CD4-positive, alpha-beta T cell treated with Interleukin-17A for 1 hour (primary cell): ENCODE data around the gene RPS6KL1.

Experiments used
- DNase-seq: peaks from one replicate; pipeline ENCODE4 v3.0.0-alpha.2; 2020

RPS6KL1 gene

GRCh38 chr14:74922752-74923401, at the start of gene RPS6KL1:
Gene RPS6KL1 (minus strand): TSS chr14:74923260. CDS start chr14:74921541, 1,719 bp downstream.
- peak; percentile 74 for DNase-seq

GRCh38 chr14:74968811-74969210, 45.8 kb upstream of the RPS6KL1 start:
- no peak for DNase-seq

GRCh38 chr14:74965486-74966153, 42.6 kb upstream of the RPS6KL1 start:
- no peak for DNase-seq

GRCh38 chr14:74964787-74965485, 41.9 kb upstream of the RPS6KL1 start:
- DNase-seq, result no peak

GRCh38 chr14:74963705-74964271, 40.7 kb upstream of the RPS6KL1 start:
- no peak for DNase-seq

GRCh38 chr14:74963178-74963704, 40.2 kb upstream of the RPS6KL1 start:
- no peak for DNase-seq

GRCh38 chr14:74962493-74962892, 39.4 kb upstream of the RPS6KL1 start:
- DNase-seq, result no peak

- DNase-seq, result no peak
Observed at GRCh38 chr14:74962046-74962445, 39.0 kb upstream of the RPS6KL1 start.

- no peak for DNase-seq
Observed at GRCh38 chr14:74961238-74961911, 38.3 kb upstream of the RPS6KL1 start.

GRCh38 chr14:74960736-74961135, 37.7 kb upstream of the RPS6KL1 start:
- no peak for DNase-seq

- DNase-seq, result no peak
Observed at GRCh38 chr14:74959596-74960180, 36.6 kb upstream of the RPS6KL1 start.

- DNase-seq, result no peak
Observed at GRCh38 chr14:74956280-74957072, 33.4 kb upstream of the RPS6KL1 start.

- no peak for DNase-seq
Observed at GRCh38 chr14:74956027-74956279, 32.9 kb upstream of the RPS6KL1 start.

GRCh38 chr14:74955229-74956026, 32.4 kb upstream of the RPS6KL1 start, which contains the start of gene PGF:
Gene PGF (minus strand): TSS chr14:74955597. CDS start chr14:74955242, 355 bp downstream.
- peak; percentile 37 for DNase-seq

- DNase-seq, result no peak
Observed at GRCh38 chr14:74954947-74955228, 31.8 kb upstream of the RPS6KL1 start.

GRCh38 chr14:74954232-74954946, 31.3 kb upstream of the RPS6KL1 start:
- DNase-seq, result no peak

GRCh38 chr14:74953686-74954085, 30.6 kb upstream of the RPS6KL1 start:
- DNase-seq, result no peak

- DNase-seq, result no peak
Observed at GRCh38 chr14:74952697-74953484, 29.8 kb upstream of the RPS6KL1 start.

GRCh38 chr14:74952180-74952665, 29.2 kb upstream of the RPS6KL1 start:
- DNase-seq, result no peak
